H9 (cell line): ENCODE data around the gene HESX1. TPM values are rescaled to one million over a fixed set of nuclear protein-coding genes. Genes with fewer than 3 reads are reported as not detected.

Experiments
- DNase-seq: peaks from one replicate; pipeline ENCODE4 v3.0.0-alpha.2; 2017
- H2AFZ ChIP-seq: one replicate; pipeline ENCODE4 v1.6.1; 2013; ENCODE audit warnings: mild to moderate bottlenecking, low read length, control low read depth, moderate library complexity
- H2AK5ac ChIP-seq: 2 replicates; pipeline ENCODE4 v1.6.1; 2013; ENCODE audit warnings: low read length, control low read depth, mixed read lengths; ENCODE audit not compliant: insufficient read length
- H2BK120ac ChIP-seq: one replicate; pipeline ENCODE4 v1.6.1; 2013; ENCODE audit warnings: low read depth, mild to moderate bottlenecking, low read length, control low read depth, inconsistent platforms; ENCODE audit not compliant: poor library complexity, severe bottlenecking
- H2BK12ac ChIP-seq: 2 replicates; pipeline ENCODE4 v1.6.1; 2013; ENCODE audit warnings: low read length, control low read depth, mixed read lengths, low read depth; ENCODE audit not compliant: insufficient read length
- H2BK15ac ChIP-seq: 2 replicates; pipeline ENCODE4 v1.6.1; 2013; ENCODE audit warnings: low read depth, low read length, control low read depth
- H2BK20ac ChIP-seq: one replicate; pipeline ENCODE4 v1.6.1; 2013; ENCODE audit warnings: low read depth, mild to moderate bottlenecking, low read length, control low read depth, inconsistent platforms; ENCODE audit not compliant: poor library complexity, severe bottlenecking
- H2BK5ac ChIP-seq: 2 replicates; pipeline ENCODE4 v1.6.1; 2013; ENCODE audit warnings: low read length, control low read depth, mixed read lengths; ENCODE audit not compliant: insufficient read length
- H3K14ac ChIP-seq: 2 replicates; pipeline ENCODE4 v1.6.1; 2013; ENCODE audit warnings: low read length, control low read depth; ENCODE audit not compliant: insufficient read depth
- H3K18ac ChIP-seq: 2 replicates; pipeline ENCODE4 v1.6.1; 2013; ENCODE audit warnings: low read depth, mild to moderate bottlenecking, mixed read lengths, low read length, control low read depth; ENCODE audit not compliant: insufficient read length
- H3K23ac ChIP-seq: 2 replicates; pipeline ENCODE4 v1.6.1; 2013; ENCODE audit warnings: low read length, control low read depth, mixed read lengths, low read depth; ENCODE audit not compliant: insufficient read length
- H3K23me2 ChIP-seq: 2 replicates; pipeline ENCODE4 v1.6.1; 2013; ENCODE audit warnings: low read depth, mild to moderate bottlenecking, mixed read lengths, low read length, control low read depth; ENCODE audit not compliant: insufficient read length, poor library complexity, severe bottlenecking
- H3K27ac ChIP-seq: 2 replicates; pipeline ENCODE4 v1.5.1; 2013; ENCODE audit warnings: low read length, control low read depth, mixed read lengths, low read depth; ENCODE audit not compliant: insufficient read length
- H3K27me3 ChIP-seq: 2 replicates; pipeline ENCODE4 v1.6.1; 2013; ENCODE audit warnings: low read length, control low read depth, inconsistent platforms; ENCODE audit not compliant: insufficient read depth
- H3K4ac ChIP-seq: 2 replicates; pipeline ENCODE4 v1.6.1; 2013; ENCODE audit warnings: low read depth, mild to moderate bottlenecking, control low read depth, inconsistent platforms, low read length, moderate library complexity
- H3K4me1 ChIP-seq: 2 replicates; pipeline ENCODE4 v1.6.1; 2013; ENCODE audit warnings: low read length, control low read depth, inconsistent platforms; ENCODE audit not compliant: insufficient read depth
- H3K4me2 ChIP-seq: 2 replicates; pipeline ENCODE4 v1.6.1; 2013; ENCODE audit warnings: low read length, control low read depth, mixed read lengths; ENCODE audit not compliant: insufficient read length, insufficient read depth
- H3K56ac ChIP-seq: 2 replicates; pipeline ENCODE4 v1.6.1; 2013; ENCODE audit warnings: low read depth, mild to moderate bottlenecking, mixed read lengths, low read length, control low read depth; ENCODE audit not compliant: insufficient read length
- H3K79me1 ChIP-seq: 2 replicates; pipeline ENCODE4 v1.6.1; 2013; ENCODE audit warnings: low read depth, mild to moderate bottlenecking, moderate library complexity, low read length, control low read depth, inconsistent platforms; ENCODE audit not compliant: insufficient read depth, poor library complexity, severe bottlenecking
- H3K79me2 ChIP-seq: 2 replicates; pipeline ENCODE4 v1.6.1; 2013; ENCODE audit warnings: low read length, control low read depth, inconsistent platforms; ENCODE audit not compliant: insufficient read depth
- H3K9ac ChIP-seq: 2 replicates; pipeline ENCODE4 v1.6.1; 2013; ENCODE audit warnings: low read length, control low read depth, mixed read lengths; ENCODE audit not compliant: insufficient read length; ENCODE audit errors: extremely low read depth
- H3K9me3 ChIP-seq: one replicate; pipeline ENCODE4 v1.6.1; 2013; ENCODE audit warnings: low read depth, low read length, inconsistent platforms; ENCODE audit not compliant: control insufficient read depth
- H3T11ph ChIP-seq: one replicate; pipeline ENCODE4 v1.6.1; 2013; ENCODE audit warnings: mild to moderate bottlenecking, low read length, control low read depth, inconsistent platforms
- H4K20me1 ChIP-seq: one replicate; pipeline ENCODE4 v1.6.1; 2013; ENCODE audit not compliant: control insufficient read depth, insufficient read length, insufficient read depth
- H4K5ac ChIP-seq: 2 replicates; pipeline ENCODE4 v1.6.1; 2013; ENCODE audit warnings: low read depth, mild to moderate bottlenecking, mixed read lengths, low read length, control low read depth; ENCODE audit not compliant: insufficient read length
- H4K8ac ChIP-seq: replicated peaks from 2 replicates; pipeline ENCODE4 v1.6.1; 2013; ENCODE audit warnings: low read length, control low read depth, mixed read lengths, low read depth; ENCODE audit not compliant: insufficient read length
- H4K91ac ChIP-seq: 2 replicates; pipeline ENCODE4 v1.6.1; 2013; ENCODE audit warnings: low read depth, mild to moderate bottlenecking, moderate library complexity, mixed read lengths, low read length, control low read depth; ENCODE audit not compliant: insufficient read length
- H3K27ac Mint-ChIP-seq, 3 experiments: 2 replicates in 2 of 3; 3 replicates in 1 of 3; pipeline ENCODE4 v1.8.0; 2020 to 2021; ENCODE audit warnings: mixed read lengths in 3 of 3, mild to moderate bottlenecking in 1 of 3, moderate library complexity in 1 of 3
- H3K27me3 Mint-ChIP-seq: 2 replicates; pipeline ENCODE4 v1.8.0; 2021; ENCODE audit warnings: low read depth, mild to moderate bottlenecking, moderate library complexity, mixed read lengths
- H3K36me3 Mint-ChIP-seq, 3 experiments: 2 replicates in 2 of 3; 3 replicates in 1 of 3; pipeline ENCODE4 v1.8.0; 2020 to 2021; ENCODE audit warnings: low read depth in 3 of 3, mixed read lengths in 3 of 3; ENCODE audit not compliant: insufficient read depth in 1 of 3
- H3K4me1 Mint-ChIP-seq, 2 experiments: 2 replicates each; pipeline ENCODE4 v1.8.0; 2020; ENCODE audit warnings: mixed read lengths in 2 of 2
- H3K4me3 Mint-ChIP-seq, 2 experiments: 2 replicates in 1 of 2; 3 replicates in 1 of 2; pipeline ENCODE4 v1.8.0; 2020 to 2021; ENCODE audit warnings: mild to moderate bottlenecking in 2 of 2, mixed read lengths in 2 of 2, moderate library complexity in 1 of 2
- H3K9me3 Mint-ChIP-seq, 2 experiments: 2 replicates in 1 of 2; 3 replicates in 1 of 2; pipeline ENCODE4 v1.8.0; 2020; ENCODE audit warnings: mild to moderate bottlenecking in 2 of 2, mixed read lengths in 2 of 2, moderate library complexity in 1 of 2
- WGBS: extraction: QIAGEN DNeasy Blood & Tissue Kit; methylation state at CpG from one replicate; pipeline ENCODE4 v1.1.7; 2013; ENCODE audit warnings: missing lambda C conversion rate, low lambda C conversion rate, mixed read lengths; ENCODE audit not compliant: insufficient read length; ENCODE audit errors: extremely low coverage; 5-methylcytosine and 5-hydroxymethylcytosine counted together
- total RNA-seq: library from RNA; stranded (reverse); gene quantifications from 2 replicates; pipeline ENCODE4 v1.2.1, GENCODE V29; 2021
- TF ChIP-seq, protein P1 (sequence below): fragments of 200-600 bp; sonication (generic); conservative IDR thresholded peaks from 3 replicates; pipeline ENCODE4 v1.8.0; 2021; ENCODE audit warnings: antibody characterized with exemption, mild to moderate bottlenecking

Gene HESX1
- total RNA-seq, 1 experiment from 2014 or later: 28.4 TPM

DNA sequence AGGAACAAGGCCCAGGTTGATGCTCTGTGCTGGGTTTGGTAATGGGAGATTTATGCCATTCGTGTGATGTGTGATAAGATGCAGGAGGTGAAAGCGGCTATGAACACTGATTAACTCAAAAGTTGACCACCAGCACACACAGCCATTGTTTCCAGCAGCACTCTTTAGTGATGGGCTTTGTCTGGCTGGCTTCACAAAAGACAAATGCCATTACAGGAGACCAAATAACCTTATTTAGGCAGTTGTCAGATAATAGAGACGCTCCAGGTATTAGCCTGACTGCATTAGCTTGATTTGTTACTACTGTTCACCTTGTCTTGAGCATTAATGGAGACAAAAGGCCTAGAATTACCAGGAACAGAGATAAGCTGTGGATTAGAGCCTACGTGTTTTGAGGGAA is 5.1 kb downstream of the HESX1 start:
- H3K14ac ChIP-seq: no peak overlapping the region
- TF ChIP-seq, protein P1, sequence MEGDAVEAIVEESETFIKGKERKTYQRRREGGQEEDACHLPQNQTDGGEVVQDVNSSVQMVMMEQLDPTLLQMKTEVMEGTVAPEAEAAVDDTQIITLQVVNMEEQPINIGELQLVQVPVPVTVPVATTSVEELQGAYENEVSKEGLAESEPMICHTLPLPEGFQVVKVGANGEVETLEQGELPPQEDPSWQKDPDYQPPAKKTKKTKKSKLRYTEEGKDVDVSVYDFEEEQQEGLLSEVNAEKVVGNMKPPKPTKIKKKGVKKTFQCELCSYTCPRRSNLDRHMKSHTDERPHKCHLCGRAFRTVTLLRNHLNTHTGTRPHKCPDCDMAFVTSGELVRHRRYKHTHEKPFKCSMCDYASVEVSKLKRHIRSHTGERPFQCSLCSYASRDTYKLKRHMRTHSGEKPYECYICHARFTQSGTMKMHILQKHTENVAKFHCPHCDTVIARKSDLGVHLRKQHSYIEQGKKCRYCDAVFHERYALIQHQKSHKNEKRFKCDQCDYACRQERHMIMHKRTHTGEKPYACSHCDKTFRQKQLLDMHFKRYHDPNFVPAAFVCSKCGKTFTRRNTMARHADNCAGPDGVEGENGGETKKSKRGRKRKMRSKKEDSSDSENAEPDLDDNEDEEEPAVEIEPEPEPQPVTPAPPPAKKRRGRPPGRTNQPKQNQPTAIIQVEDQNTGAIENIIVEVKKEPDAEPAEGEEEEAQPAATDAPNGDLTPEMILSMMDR: no peak
- no peak overlapping the region for H4K5ac ChIP-seq
- no peaks in the 10 kb centered on the region for H3K27me3 ChIP-seq
- H3K23me2 ChIP-seq: no peaks in the 10 kb centered on the region
- H2BK20ac ChIP-seq: no peak overlapping the region
- H3K4ac ChIP-seq: no peak overlapping the region
- no peak overlapping the region for H2AK5ac ChIP-seq
- no peaks in the 10 kb centered on the region; the same call in 1 of the 2 replicates for H3K4me1 ChIP-seq
- no peak overlapping the region for H2AFZ ChIP-seq
- no peak overlapping the region for H3K9ac ChIP-seq
- DNase-seq: no peak
- H4K20me1 ChIP-seq: no peaks in the 10 kb centered on the region
- H2BK15ac ChIP-seq: no peak overlapping the region
- H3K79me2 ChIP-seq: no peaks in the 10 kb centered on the region
- no peaks in the 10 kb centered on the region for H3K79me1 ChIP-seq
- no peak overlapping the region for H3K27ac ChIP-seq
- no peaks in the 10 kb centered on the region for H3K9me3 Mint-ChIP-seq
- no peak overlapping the region for H3K18ac ChIP-seq
- no peak overlapping the region for H3K4me2 ChIP-seq
- no peak overlapping the region for H4K91ac ChIP-seq
- no peaks in the 10 kb centered on the region; a peak in 2 of 7 replicates for H3K36me3 Mint-ChIP-seq
- peaks cover 21 to 23% of the 10 kb centered on the region in 2 experiments for H3K4me1 Mint-ChIP-seq
- H2BK5ac ChIP-seq: no peak overlapping the region
- H2BK12ac ChIP-seq: no peak overlapping the region
- no peak overlapping the region for H3K23ac ChIP-seq
- H3K9me3 ChIP-seq: no peaks in the 10 kb centered on the region
- H4K8ac ChIP-seq: no peak overlapping the region
- no peak overlapping the region for H3K4me3 Mint-ChIP-seq
- H3K27me3 Mint-ChIP-seq: peaks cover 3% of the 10 kb centered on the region; the same call in 1 of the 2 replicates
- H3K56ac ChIP-seq: no peak overlapping the region
- WGBS: no CpG with 5 or more reads among the region's 4 CpGs
- H3K27ac Mint-ChIP-seq: peak overlapping the region in 1 of 3 experiments; percentile 18; a peak in 2 of 7 replicates
- H3T11ph ChIP-seq: no peak overlapping the region
- no peak overlapping the region for H2BK120ac ChIP-seq
